GM12892 (cell line): ENCODE measurements around the gene HTN1.

Source experiments
- POLR2A ChIP-seq: IDR thresholded peaks from 2 replicates; pipeline ENCODE4 v1.6.1; 2011; ENCODE audit warnings: low read depth, low read length, control low read depth
- POLR2AphosphoS5 ChIP-seq: IDR thresholded peaks from 2 replicates; pipeline ENCODE4 v1.6.1; 2011; ENCODE audit warnings: low read depth, low read length, control low read depth
- TAF1 ChIP-seq: IDR thresholded peaks from 2 replicates; pipeline ENCODE4 v1.6.1; 2011; ENCODE audit warnings: low read depth, mild to moderate bottlenecking, control low read depth, low read length, borderline replicate concordance

- TF ChIP-seq POLR2A (no peak), TAF1 (no peak), POLR2AphosphoS5 (no peak)
These were observed 11.8 kb downstream of the HTN1 start for GRCh38 chr4:70062000-70062399.
